HEK293 (cell line): Measurements from ENCODE around the gene ANO7.

ENCODE experiments used
- CTCF ChIA-PET: fragments of 350-600 bp; formaldehyde crosslinking; extraction: SDS; loops from one replicate; lab custom pipeline; 2021; ENCODE audit warnings: antibody characterized with exemption; lab: Yijun Ruan, JAX
- POLR2A ChIA-PET: fragments of 300-600 bp; formaldehyde crosslinking; extraction: SDS; loops from one replicate; lab custom pipeline; 2020; ENCODE audit warnings: antibody characterized with exemption, inconsistent platforms; lab: Yijun Ruan, JAX
- H3K27ac ChIP-seq: fragments of 200-500 bp; sonication (Bioruptor generic); 2 replicates; pipeline ENCODE4 v1.5.1; 2014; ENCODE audit warnings: low read depth, low read length, control low read depth, inconsistent platforms; ENCODE audit errors: extremely low read depth
- H3K36me3 ChIP-seq, 2 experiments: fragments of 200-500 bp in 1 of 2; sonication (Bioruptor generic) in 1 of 2; 1 replicate in 1 of 2; 2 replicates in 1 of 2; pipeline ENCODE4 v1.5.1; 2014 to 2017; ENCODE audit warnings: inconsistent platforms in 2 of 2, low read length in 2 of 2; ENCODE audit not compliant: control insufficient read depth in 2 of 2, insufficient read depth in 1 of 2
- H3K4me1 ChIP-seq: fragments of 200-500 bp; sonication (Bioruptor generic); 2 replicates; pipeline ENCODE4 v1.5.1; 2014; ENCODE audit warnings: mild to moderate bottlenecking, low read length, inconsistent platforms; ENCODE audit not compliant: control insufficient read depth, insufficient read depth
- H3K4me3 ChIP-seq: 2 replicates; pipeline ENCODE4 v1.5.1; 2011; ENCODE audit warnings: low read depth, mild to moderate bottlenecking, control low read depth, low read length, moderate library complexity
- H3K9me3 ChIP-seq: fragments of 200-500 bp; sonication (Bioruptor generic); 2 replicates; pipeline ENCODE4 v1.5.1; 2014; ENCODE audit warnings: low read depth, low read length, inconsistent platforms; ENCODE audit not compliant: control insufficient read depth, insufficient read depth
- OVOL3 ChIP-seq: fragments of 450-650 bp; formaldehyde crosslinking; IDR thresholded peaks from 2 replicates; pipeline ENCODE4 v1.5.1; 2016; ENCODE audit warnings: missing biosample characterization, missing genetic modification characterization
- SP3 ChIP-seq: fragments of 450-650 bp; formaldehyde crosslinking; IDR thresholded peaks from 2 replicates; pipeline ENCODE4 v1.5.1; 2016; ENCODE audit warnings: missing biosample characterization, missing genetic modification characterization
- ZNF112 ChIP-seq: fragments of 450-650 bp; formaldehyde crosslinking; IDR thresholded peaks from 2 replicates; pipeline ENCODE4 v1.5.0; 2017; ENCODE audit warnings: missing biosample characterization, missing genetic modification characterization
- ZNF155 ChIP-seq: fragments of 450-650 bp; formaldehyde crosslinking; IDR thresholded peaks from 2 replicates; pipeline ENCODE4 v1.5.1; 2016; ENCODE audit warnings: missing biosample characterization, missing genetic modification characterization
- ZNF174 ChIP-seq: fragments of 450-650 bp; formaldehyde crosslinking; IDR thresholded peaks from 2 replicates; pipeline ENCODE4 v1.5.0; 2017; ENCODE audit warnings: missing biosample characterization, mild to moderate bottlenecking, missing genetic modification characterization
- ZNF221 ChIP-seq: fragments of 450-650 bp; formaldehyde crosslinking; IDR thresholded peaks from 2 replicates; pipeline ENCODE4 v1.5.1; 2017; ENCODE audit warnings: missing biosample characterization, missing genetic modification characterization, borderline replicate concordance
- ZNF239 ChIP-seq: fragments of 450-650 bp; formaldehyde crosslinking; IDR thresholded peaks from 2 replicates; pipeline ENCODE4 v1.5.1; 2016; ENCODE audit warnings: missing biosample characterization, missing genetic modification characterization
- ZNF280C ChIP-seq: fragments of 450-650 bp; formaldehyde crosslinking; IDR thresholded peaks from 2 replicates; pipeline ENCODE4 v1.5.1; 2016; ENCODE audit warnings: missing biosample characterization, missing genetic modification characterization
- ZNF416 ChIP-seq: fragments of 450-650 bp; formaldehyde crosslinking; IDR thresholded peaks from 2 replicates; pipeline ENCODE4 v1.5.1; 2016; ENCODE audit warnings: missing biosample characterization, missing genetic modification characterization
- ZNF513 ChIP-seq: fragments of 450-650 bp; IDR thresholded peaks from 2 replicates; pipeline ENCODE4 v1.5.1; 2018; ENCODE audit warnings: missing biosample characterization, missing genetic modification characterization
- ZNF558 ChIP-seq: fragments of 450-650 bp; formaldehyde crosslinking; IDR thresholded peaks from 2 replicates; pipeline ENCODE4 v1.5.1; 2016; ENCODE audit warnings: missing biosample characterization, missing genetic modification characterization
- ZNF571 ChIP-seq: fragments of 450-650 bp; formaldehyde crosslinking; IDR thresholded peaks from 2 replicates; pipeline ENCODE4 v1.5.0; 2017; ENCODE audit warnings: missing biosample characterization, missing genetic modification characterization
- ZNF580 ChIP-seq: fragments of 450-650 bp; formaldehyde crosslinking; IDR thresholded peaks from 2 replicates; pipeline ENCODE4 v1.5.1; 2016; ENCODE audit warnings: missing biosample characterization, missing genetic modification characterization
- ZNF621 ChIP-seq: fragments of 450-650 bp; formaldehyde crosslinking; IDR thresholded peaks from 2 replicates; pipeline ENCODE4 v1.5.1; 2017; ENCODE audit warnings: missing biosample characterization, missing genetic modification characterization
- ZNF629 ChIP-seq: fragments of 450-650 bp; formaldehyde crosslinking; IDR thresholded peaks from 2 replicates; pipeline ENCODE4 v1.5.1; 2017; ENCODE audit warnings: missing biosample characterization, missing genetic modification characterization
- ZNF677 ChIP-seq: fragments of 450-650 bp; IDR thresholded peaks from 2 replicates; pipeline ENCODE4 v1.5.0; 2018; ENCODE audit warnings: missing biosample characterization, mild to moderate bottlenecking, missing genetic modification characterization, moderate library complexity
- ZXDB ChIP-seq: fragments of 450-650 bp; formaldehyde crosslinking; IDR thresholded peaks from 2 replicates; pipeline ENCODE4 v1.5.1; 2016; ENCODE audit warnings: missing biosample characterization, missing genetic modification characterization
- TF ChIP-seq, protein P1 (sequence below): fragments of 450-650 bp; formaldehyde crosslinking; IDR thresholded peaks from 2 replicates; pipeline ENCODE4 v1.5.1; 2016; ENCODE audit warnings: missing biosample characterization, missing genetic modification characterization
- TF ChIP-seq, protein P2 (sequence below): fragments of 450-650 bp; formaldehyde crosslinking; IDR thresholded peaks from 2 replicates; pipeline ENCODE4 v1.5.1; 2016; ENCODE audit warnings: missing biosample characterization, missing genetic modification characterization
- TF ChIP-seq, protein P3 (sequence below): fragments of 450-650 bp; formaldehyde crosslinking; IDR thresholded peaks from 2 replicates; pipeline ENCODE4 v1.5.1; 2016; ENCODE audit warnings: missing biosample characterization, missing genetic modification characterization

Gene ANO7

DNA sequence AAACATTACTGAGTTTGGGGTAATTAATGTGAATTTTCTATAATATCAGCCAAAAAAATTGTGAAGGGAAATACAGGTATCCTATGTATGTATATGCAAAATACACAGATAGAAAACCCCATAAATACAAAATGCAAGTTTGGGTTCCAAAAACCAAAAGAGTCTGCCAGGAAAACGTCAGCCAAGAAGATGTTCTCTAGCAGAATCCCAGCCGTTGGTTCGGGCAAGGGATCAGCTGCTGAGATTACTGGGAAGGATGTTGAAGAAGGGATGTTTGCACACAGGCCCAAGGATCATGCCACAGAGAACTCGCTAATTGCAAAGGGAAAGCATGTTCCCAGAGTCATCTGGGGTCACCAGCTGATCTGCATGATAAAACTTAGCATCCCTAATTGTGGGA, 9.5 kb upstream of the ANO7 start (continued):
- TF ChIP-seq ZNF280C (tag by site-specific recombination), result no peak
- TF ChIP-seq ZNF629 (tag by site-specific recombination), result no peak

DNA sequence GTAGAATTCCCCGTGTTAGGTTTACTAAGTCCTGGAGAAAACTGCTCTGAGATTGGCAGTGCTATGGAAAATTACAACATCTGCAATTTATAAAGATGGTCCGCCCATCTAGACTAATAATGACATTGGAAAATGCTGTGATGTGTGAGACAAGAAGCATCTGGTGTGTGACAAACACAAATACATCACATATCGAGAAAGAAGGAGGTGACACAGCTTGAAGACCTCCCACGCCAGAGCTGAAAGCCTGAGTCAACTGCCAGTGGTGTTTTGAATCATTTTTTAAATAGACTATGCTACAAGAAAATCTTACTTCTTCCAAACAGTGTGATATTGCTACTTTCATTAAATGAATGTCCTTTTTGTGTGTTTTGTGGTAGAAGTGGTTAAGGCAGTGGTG, 8.6 kb upstream of the ANO7 start:
- Histone ChIP-seq H3K9me3 (no peaks in the 10 kb centered on the region), H3K27ac (no peak overlapping the region), H3K36me3 (peaks cover 0 to 35% of the 10 kb centered on the region in 2 experiments; a peak in 2 of 3 replicates), H3K4me1 (no peaks in the 10 kb centered on the region), H3K4me3 (no peak overlapping the region)
- TF ChIP-seq, protein P1, sequence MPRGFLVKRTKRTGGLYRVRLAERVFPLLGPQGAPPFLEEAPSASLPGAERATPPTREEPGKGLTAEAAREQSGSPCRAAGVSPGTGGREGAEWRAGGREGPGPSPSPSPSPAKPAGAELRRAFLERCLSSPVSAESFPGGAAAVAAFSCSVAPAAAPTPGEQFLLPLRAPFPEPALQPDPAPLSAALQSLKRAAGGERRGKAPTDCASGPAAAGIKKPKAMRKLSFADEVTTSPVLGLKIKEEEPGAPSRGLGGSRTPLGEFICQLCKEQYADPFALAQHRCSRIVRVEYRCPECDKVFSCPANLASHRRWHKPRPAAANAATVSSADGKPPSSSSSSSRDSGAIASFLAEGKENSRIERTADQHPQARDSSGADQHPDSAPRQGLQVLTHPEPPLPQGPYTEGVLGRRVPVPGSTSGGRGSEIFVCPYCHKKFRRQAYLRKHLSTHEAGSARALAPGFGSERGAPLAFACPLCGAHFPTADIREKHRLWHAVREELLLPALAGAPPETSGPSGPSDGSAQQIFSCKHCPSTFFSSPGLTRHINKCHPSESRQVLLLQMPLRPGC (tag by site-specific recombination), result no peak
- no peak for TF ChIP-seq ZNF580 (tag by site-specific recombination)
- TF ChIP-seq ZXDB, result no peak
- TF ChIP-seq SP3, result no peak
- ChIA-PET CTCF (no interaction called here), POLR2A (no interaction called here)

DNA sequence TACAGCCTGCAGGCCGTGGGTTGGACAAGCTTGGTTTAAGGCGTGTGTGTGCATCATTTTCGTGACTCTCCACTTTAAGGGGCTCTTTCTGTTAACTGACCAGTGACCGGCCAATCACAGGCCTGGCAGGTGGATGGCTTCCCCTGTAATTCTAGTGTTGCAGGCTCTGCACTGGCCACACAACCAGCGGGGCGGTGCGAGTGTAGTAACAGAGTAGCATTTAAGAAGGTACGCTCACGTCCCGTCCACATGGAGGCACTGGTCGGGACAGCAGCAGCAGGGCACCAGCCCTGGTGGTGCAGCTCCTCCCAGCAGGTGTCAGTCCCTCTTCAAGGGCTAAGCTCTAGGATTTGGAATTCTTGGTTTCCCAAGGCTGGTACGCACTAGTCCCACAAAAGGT, 8.0 kb upstream of the ANO7 start:
- no peak overlapping the region for H3K4me3 ChIP-seq
- ChIA-PET POLR2A (no interaction called here), CTCF (no interaction called here)
- H3K36me3 ChIP-seq, result peaks cover 0 to 29% of the 10 kb centered on the region in 2 experiments; a peak in 2 of 3 replicates
- H3K9me3 ChIP-seq, result no peaks in the 10 kb centered on the region
- TF ChIP-seq, protein P2, sequence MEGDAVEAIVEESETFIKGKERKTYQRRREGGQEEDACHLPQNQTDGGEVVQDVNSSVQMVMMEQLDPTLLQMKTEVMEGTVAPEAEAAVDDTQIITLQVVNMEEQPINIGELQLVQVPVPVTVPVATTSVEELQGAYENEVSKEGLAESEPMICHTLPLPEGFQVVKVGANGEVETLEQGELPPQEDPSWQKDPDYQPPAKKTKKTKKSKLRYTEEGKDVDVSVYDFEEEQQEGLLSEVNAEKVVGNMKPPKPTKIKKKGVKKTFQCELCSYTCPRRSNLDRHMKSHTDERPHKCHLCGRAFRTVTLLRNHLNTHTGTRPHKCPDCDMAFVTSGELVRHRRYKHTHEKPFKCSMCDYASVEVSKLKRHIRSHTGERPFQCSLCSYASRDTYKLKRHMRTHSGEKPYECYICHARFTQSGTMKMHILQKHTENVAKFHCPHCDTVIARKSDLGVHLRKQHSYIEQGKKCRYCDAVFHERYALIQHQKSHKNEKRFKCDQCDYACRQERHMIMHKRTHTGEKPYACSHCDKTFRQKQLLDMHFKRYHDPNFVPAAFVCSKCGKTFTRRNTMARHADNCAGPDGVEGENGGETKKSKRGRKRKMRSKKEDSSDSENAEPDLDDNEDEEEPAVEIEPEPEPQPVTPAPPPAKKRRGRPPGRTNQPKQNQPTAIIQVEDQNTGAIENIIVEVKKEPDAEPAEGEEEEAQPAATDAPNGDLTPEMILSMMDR (tag by site-specific recombination), result peak; percentile 41; the same call in 1 of the 2 replicates
- TF ChIP-seq ZNF155 (tag by site-specific recombination), result no peak
- H3K4me1 ChIP-seq, result no peaks in the 10 kb centered on the region
- H3K27ac ChIP-seq, result no peak overlapping the region

DNA sequence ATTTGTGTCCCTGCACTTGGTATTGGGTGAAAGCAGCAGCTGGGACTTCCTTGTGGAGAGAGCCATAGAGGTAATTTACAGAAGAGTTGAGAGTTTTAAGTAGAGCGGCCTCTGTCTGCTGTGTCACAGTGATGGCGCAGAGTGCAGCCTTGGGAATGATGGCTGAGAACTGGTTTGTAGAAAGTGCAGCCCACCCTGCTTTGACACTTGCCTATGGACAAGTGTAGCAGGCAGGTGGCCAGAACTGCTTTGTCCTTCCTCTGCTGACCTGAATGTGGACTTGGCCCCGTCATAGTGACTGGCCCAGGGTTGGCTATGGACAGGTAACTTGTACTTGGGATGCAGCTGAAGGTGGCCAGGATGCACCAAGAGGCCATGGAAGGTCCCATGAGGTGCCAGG, 6.4 kb upstream of the ANO7 start:
- peaks cover 0 to 28% of the 10 kb centered on the region in 2 experiments; a peak in 2 of 3 replicates for H3K36me3 ChIP-seq
- no peaks in the 10 kb centered on the region for H3K9me3 ChIP-seq
- CTCF ChIA-PET, result interaction anchor here (0.6 to 0.7 kb wide), 2 partner anchors 9 to 164 kb away, joined by 3 read pairs; no protein-coding TSS in a partner anchor
- POLR2A ChIA-PET, result no interaction called here
- no peak overlapping the region for H3K27ac ChIP-seq
- H3K4me1 ChIP-seq, result no peaks in the 10 kb centered on the region
- H3K4me3 ChIP-seq, result no peak overlapping the region
- no peak for TF ChIP-seq ZNF571 (tag by site-specific recombination)
- TF ChIP-seq ZNF221 (tag by site-specific recombination), result no peak
- no peak for TF ChIP-seq ZNF174 (tag by site-specific recombination)
- TF ChIP-seq, protein P3, sequence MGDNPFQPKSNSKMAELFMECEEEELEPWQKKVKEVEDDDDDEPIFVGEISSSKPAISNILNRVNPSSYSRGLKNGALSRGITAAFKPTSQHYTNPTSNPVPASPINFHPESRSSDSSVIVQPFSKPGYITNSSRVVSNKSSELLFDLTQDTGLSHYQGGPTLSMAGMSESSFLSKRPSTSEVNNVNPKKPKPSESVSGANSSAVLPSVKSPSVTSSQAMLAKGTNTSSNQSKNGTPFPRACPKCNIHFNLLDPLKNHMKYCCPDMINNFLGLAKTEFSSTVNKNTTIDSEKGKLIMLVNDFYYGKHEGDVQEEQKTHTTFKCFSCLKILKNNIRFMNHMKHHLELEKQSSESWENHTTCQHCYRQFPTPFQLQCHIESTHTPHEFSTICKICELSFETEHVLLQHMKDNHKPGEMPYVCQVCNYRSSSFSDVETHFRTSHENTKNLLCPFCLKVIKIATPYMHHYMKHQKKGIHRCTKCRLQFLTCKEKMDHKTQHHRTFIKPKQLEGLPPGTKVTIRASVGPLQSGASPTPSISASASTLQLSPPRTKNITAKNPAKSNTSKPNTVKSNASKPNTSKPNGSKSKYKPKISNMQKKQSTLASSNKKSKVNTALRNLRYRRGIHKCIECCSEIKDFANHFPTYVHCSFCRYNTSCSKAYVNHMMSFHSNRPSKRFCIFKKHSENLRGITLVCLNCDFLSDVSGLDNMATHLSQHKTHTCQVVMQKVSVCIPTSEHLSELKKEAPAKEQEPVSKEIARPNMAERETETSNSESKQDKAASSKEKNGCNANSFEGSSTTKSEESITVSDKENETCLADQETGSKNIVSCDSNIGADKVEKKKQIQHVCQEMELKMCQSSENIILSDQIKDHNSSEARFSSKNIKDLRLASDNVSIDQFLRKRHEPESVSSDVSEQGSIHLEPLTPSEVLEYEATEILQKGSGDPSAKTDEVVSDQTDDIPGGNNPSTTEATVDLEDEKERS (tag by site-specific recombination), result no peak
- TF ChIP-seq ZNF677 (tag by site-specific recombination), result no peak
- TF ChIP-seq ZNF416 (tag by site-specific recombination), result no peak
- TF ChIP-seq ZNF239 (tag by site-specific recombination), result no peak
- TF ChIP-seq ZNF513 (tag by site-specific recombination), result no peak
- no peak for TF ChIP-seq ZNF112 (tag by site-specific recombination)
- TF ChIP-seq ZNF558 (tag by site-specific recombination), result no peak
- TF ChIP-seq ZNF621, result no peak
- TF ChIP-seq OVOL3 (tag by site-specific recombination), result no peak
